SK-N-SH treated with all-trans-retinoic acid at 6 μM for 48 hours (cell line): Measurements from ENCODE around the gene HMOX1.

Experiments used
- ATAC-seq: fragments of 200-7000 bp; cut with Tn5 transposase; 3 replicates; pipeline ENCODE4 v1.9.1; 2020; ENCODE audit warnings: mild to moderate bottlenecking, moderate library complexity
- ARNTL ChIP-seq: fragments of 450-650 bp; formaldehyde crosslinking; IDR thresholded peaks from 2 replicates; pipeline ENCODE4 v1.5.0; 2020; ENCODE audit warnings: low read depth, mild to moderate bottlenecking, moderate library complexity, borderline replicate concordance
- BACH2 ChIP-seq: fragments of 250-450 bp; sonication (Bioruptor Pico); IDR thresholded peaks from 2 replicates; pipeline ENCODE4 v1.9.0; 2021; ENCODE audit warnings: mild to moderate bottlenecking, borderline replicate concordance
- CSDC2 ChIP-seq: fragments of 250-450 bp; sonication (Bioruptor Pico); IDR thresholded peaks from 2 replicates; pipeline ENCODE4 v1.5.0; 2020; ENCODE audit warnings: mild to moderate bottlenecking, moderate library complexity
- CSRNP3 ChIP-seq: fragments of 250-450 bp; sonication (Bioruptor Pico); IDR thresholded peaks from 2 replicates; pipeline ENCODE4 v1.5.1; 2021; ENCODE audit warnings: mild to moderate bottlenecking, moderate library complexity
- ESRRG ChIP-seq: fragments of 250-450 bp; sonication (Bioruptor Pico); IDR thresholded peaks from 2 replicates; pipeline ENCODE4 v1.6.1; 2021; ENCODE audit warnings: mild to moderate bottlenecking
- GLIS3 ChIP-seq: fragments of 250-450 bp; sonication (Bioruptor Pico); IDR thresholded peaks from 2 replicates; pipeline ENCODE4 v1.5.0; 2020; ENCODE audit warnings: mild to moderate bottlenecking, moderate library complexity
- ISL1 ChIP-seq: fragments of 250-450 bp; sonication (Bioruptor Pico); IDR thresholded peaks from 2 replicates; pipeline ENCODE4 v2.1.2; 2022; ENCODE audit warnings: mild to moderate bottlenecking, moderate library complexity
- OSR1 ChIP-seq: fragments of 250-450 bp; sonication (Bioruptor Pico); IDR thresholded peaks from 2 replicates; pipeline ENCODE4 v1.8.0; 2022; ENCODE audit warnings: moderate library complexity, mild to moderate bottlenecking, inconsistent platforms
- PATZ1 ChIP-seq: fragments of 250-450 bp; sonication (Bioruptor Pico); IDR thresholded peaks from 2 replicates; pipeline ENCODE4 v1.8.0; 2020; ENCODE audit warnings: mild to moderate bottlenecking, moderate library complexity, borderline replicate concordance
- PPARA ChIP-seq: fragments of 250-450 bp; sonication (Bioruptor Pico); IDR thresholded peaks from 2 replicates; pipeline ENCODE4 v1.5.0; 2020; ENCODE audit warnings: mild to moderate bottlenecking, borderline replicate concordance
- RARB ChIP-seq: fragments of 250-450 bp; sonication (Bioruptor Pico); IDR thresholded peaks from 2 replicates; pipeline ENCODE4 v1.8.0; 2021; ENCODE audit warnings: mild to moderate bottlenecking, moderate library complexity
- SNAI2 ChIP-seq: fragments of 250-450 bp; sonication (Bioruptor Pico); IDR thresholded peaks from 2 replicates; pipeline ENCODE4 v1.5.0; 2020; ENCODE audit warnings: mild to moderate bottlenecking, moderate library complexity
- TCF4 ChIP-seq: fragments of 250-450 bp; sonication (Bioruptor Pico); IDR thresholded peaks from 2 replicates; pipeline ENCODE4 v1.8.0; 2021; ENCODE audit warnings: mild to moderate bottlenecking, moderate library complexity, borderline replicate concordance
- TOX ChIP-seq: fragments of 250-450 bp; sonication (Bioruptor Pico); IDR thresholded peaks from 2 replicates; pipeline ENCODE4 v1.8.0; 2021; ENCODE audit warnings: mild to moderate bottlenecking, moderate library complexity, borderline replicate concordance
- TSHZ2 ChIP-seq: fragments of 250-450 bp; sonication (Bioruptor Pico); IDR thresholded peaks from 2 replicates; pipeline ENCODE4 v1.5.0; 2020; ENCODE audit warnings: mild to moderate bottlenecking, moderate library complexity
- ZC3H10 ChIP-seq: fragments of 250-450 bp; sonication (Bioruptor Pico); IDR thresholded peaks from 2 replicates; pipeline ENCODE4 v1.5.1; 2021; ENCODE audit warnings: mild to moderate bottlenecking, moderate library complexity
- ZFP3 ChIP-seq: fragments of 250-450 bp; sonication (Bioruptor Pico); IDR thresholded peaks from 2 replicates; pipeline ENCODE4 v1.5.0; 2020; ENCODE audit warnings: mild to moderate bottlenecking, moderate library complexity
- ZFP30 ChIP-seq: fragments of 450-650 bp; formaldehyde crosslinking; IDR thresholded peaks from 2 replicates; pipeline ENCODE4 v1.5.0; 2022; ENCODE audit warnings: mild to moderate bottlenecking, moderate library complexity
- ZNF70 ChIP-seq: fragments of 450-650 bp; formaldehyde crosslinking; IDR thresholded peaks from 2 replicates; pipeline ENCODE4 v1.5.0; 2020; ENCODE audit warnings: mild to moderate bottlenecking, moderate library complexity
- ZNF8 ChIP-seq: fragments of 450-650 bp; formaldehyde crosslinking; IDR thresholded peaks from 2 replicates; pipeline ENCODE4 v1.5.0; 2020; ENCODE audit warnings: mild to moderate bottlenecking, moderate library complexity
- TF ChIP-seq, protein P1 (sequence below): fragments of 250-450 bp; sonication (Bioruptor Pico); IDR thresholded peaks from 2 replicates; pipeline ENCODE4 v1.8.0; 2021; ENCODE audit warnings: low read depth, mild to moderate bottlenecking, moderate library complexity, borderline replicate concordance
- TF ChIP-seq, protein P2 (sequence below): fragments of 250-450 bp; sonication (Bioruptor Pico); IDR thresholded peaks from 2 replicates; pipeline ENCODE4 v1.5.1; 2020; ENCODE audit warnings: low read depth, mild to moderate bottlenecking, moderate library complexity

Gene HMOX1

GRCh38 chr22:35424081-35424480 is 43.2 kb downstream of the HMOX1 start (continued):
- TF ChIP-seq, protein P1, sequence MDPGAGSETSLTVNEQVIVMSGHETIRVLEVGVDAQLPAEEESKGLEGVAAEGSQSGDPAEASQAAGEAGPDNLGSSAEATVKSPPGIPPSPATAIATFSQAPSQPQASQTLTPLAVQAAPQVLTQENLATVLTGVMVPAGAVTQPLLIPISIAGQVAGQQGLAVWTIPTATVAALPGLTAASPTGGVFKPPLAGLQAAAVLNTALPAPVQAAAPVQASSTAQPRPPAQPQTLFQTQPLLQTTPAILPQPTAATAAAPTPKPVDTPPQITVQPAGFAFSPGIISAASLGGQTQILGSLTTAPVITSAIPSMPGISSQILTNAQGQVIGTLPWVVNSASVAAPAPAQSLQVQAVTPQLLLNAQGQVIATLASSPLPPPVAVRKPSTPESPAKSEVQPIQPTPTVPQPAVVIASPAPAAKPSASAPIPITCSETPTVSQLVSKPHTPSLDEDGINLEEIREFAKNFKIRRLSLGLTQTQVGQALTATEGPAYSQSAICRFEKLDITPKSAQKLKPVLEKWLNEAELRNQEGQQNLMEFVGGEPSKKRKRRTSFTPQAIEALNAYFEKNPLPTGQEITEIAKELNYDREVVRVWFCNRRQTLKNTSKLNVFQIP (CRISPR knock-in tag): no peak
- TF ChIP-seq ZFP3 (CRISPR knock-in tag) (no peak), OSR1 (CRISPR knock-in tag) (no peak), CSRNP3 (CRISPR knock-in tag) (no peak), SNAI2 (CRISPR knock-in tag) (no peak), ZNF70 (CRISPR knock-in tag) (no peak), ZC3H10 (CRISPR knock-in tag) (no peak), BACH2 (no peak), CSDC2 (CRISPR knock-in tag) (no peak), TCF4 (no peak)
- TF ChIP-seq, protein P2, sequence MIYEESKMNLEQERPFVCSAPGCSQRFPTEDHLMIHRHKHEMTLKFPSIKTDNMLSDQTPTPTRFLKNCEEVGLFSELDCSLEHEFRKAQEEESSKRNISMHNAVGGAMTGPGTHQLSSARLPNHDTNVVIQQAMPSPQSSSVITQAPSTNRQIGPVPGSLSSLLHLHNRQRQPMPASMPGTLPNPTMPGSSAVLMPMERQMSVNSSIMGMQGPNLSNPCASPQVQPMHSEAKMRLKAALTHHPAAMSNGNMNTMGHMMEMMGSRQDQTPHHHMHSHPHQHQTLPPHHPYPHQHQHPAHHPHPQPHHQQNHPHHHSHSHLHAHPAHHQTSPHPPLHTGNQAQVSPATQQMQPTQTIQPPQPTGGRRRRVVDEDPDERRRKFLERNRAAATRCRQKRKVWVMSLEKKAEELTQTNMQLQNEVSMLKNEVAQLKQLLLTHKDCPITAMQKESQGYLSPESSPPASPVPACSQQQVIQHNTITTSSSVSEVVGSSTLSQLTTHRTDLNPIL: no peak

DNA sequence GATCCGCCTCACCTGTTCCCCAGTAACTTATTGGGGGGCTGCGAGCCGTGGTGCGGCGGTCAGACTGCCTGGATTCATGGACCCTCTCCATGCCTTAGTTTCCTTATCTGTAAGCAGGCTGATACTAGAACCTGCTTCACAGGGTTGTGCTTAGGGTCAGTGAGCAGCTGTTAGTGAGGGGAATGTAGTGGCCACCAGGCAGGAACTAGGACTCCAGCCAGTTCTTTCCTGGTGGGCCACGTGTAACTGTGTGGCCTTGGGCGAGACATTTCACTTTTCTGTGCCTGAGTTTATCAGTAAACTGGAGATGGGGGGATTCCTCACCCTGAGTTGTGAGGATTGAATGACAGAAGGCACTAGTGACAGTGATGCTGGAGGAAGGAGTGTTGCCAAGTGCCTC is 43.9 kb downstream of the HMOX1 start:
- no peak for ATAC-seq
- no peak for TF ChIP-seq GLIS3 (CRISPR knock-in tag)
- no peak for TF ChIP-seq RARB (CRISPR knock-in tag)
- TF ChIP-seq ISL1 (CRISPR knock-in tag): no peak
- no peak for TF ChIP-seq ESRRG
- no peak for TF ChIP-seq ZC3H10 (CRISPR knock-in tag)
- TF ChIP-seq SNAI2 (CRISPR knock-in tag): no peak
- TF ChIP-seq CSDC2 (CRISPR knock-in tag): no peak
- TF ChIP-seq PPARA: no peak
- TF ChIP-seq ZFP30 (CRISPR knock-in tag): no peak
- TF ChIP-seq PATZ1 (CRISPR knock-in tag): no peak
- no peak for TF ChIP-seq CSRNP3 (CRISPR knock-in tag)
- no peak for TF ChIP-seq TSHZ2 (CRISPR knock-in tag)
- no peak for TF ChIP-seq ZFP3 (CRISPR knock-in tag)
- TF ChIP-seq TOX (CRISPR knock-in tag): no peak
- no peak for TF ChIP-seq ZNF8 (CRISPR knock-in tag)
- no peak for TF ChIP-seq OSR1 (CRISPR knock-in tag)
- TF ChIP-seq ZNF70 (CRISPR knock-in tag): no peak
- no peak for TF ChIP-seq TCF4

DNA sequence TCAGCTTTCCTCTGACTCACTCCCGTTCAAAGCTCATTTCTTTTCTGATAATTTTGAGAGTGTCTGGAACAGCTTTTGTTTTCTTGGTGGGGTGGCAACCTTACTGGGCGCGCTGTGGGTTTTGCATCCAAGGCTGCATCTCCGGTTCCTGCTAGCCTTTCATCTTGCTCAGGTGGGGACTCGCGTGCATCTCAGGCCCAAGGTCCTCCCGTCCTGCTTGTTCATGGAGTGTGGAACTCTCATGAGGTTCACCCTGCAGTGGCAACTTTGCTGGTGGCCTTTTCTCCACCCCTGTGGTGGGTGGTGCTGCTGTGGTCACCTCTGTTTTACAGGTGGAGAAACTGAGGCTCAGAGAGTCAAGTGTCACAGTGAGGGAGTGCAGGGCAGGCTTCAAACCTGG is 44.6 kb downstream of the HMOX1 start:
- no peak for TF ChIP-seq ZC3H10 (CRISPR knock-in tag)
- no peak for TF ChIP-seq BACH2
- TF ChIP-seq SNAI2 (CRISPR knock-in tag): no peak
- TF ChIP-seq OSR1 (CRISPR knock-in tag): no peak
- no peak for TF ChIP-seq TSHZ2 (CRISPR knock-in tag)
- TF ChIP-seq GLIS3 (CRISPR knock-in tag): no peak
- TF ChIP-seq ARNTL (CRISPR knock-in tag): no peak
- TF ChIP-seq CSRNP3 (CRISPR knock-in tag): no peak
- no peak for TF ChIP-seq ESRRG
- no peak for TF ChIP-seq PPARA
- TF ChIP-seq ZNF70 (CRISPR knock-in tag): no peak
- ATAC-seq: no peak
